Natural killer cell (primary cell): Measurements from ENCODE around the gene TMEM221. TPM values are rescaled to one million over a fixed set of nuclear protein-coding genes. Genes with fewer than 3 reads are reported as not detected.

Experiments
- ATAC-seq, 3 donors: fragments of 150-1000 bp in 2 of 3; fragments of 200-7000 bp in 1 of 3; cut with Tn5 transposase; 1 replicate in 1 of 3; 2 replicates in 2 of 3; pipeline ENCODE4 v1.10.0; 2021; ENCODE audit warnings: mild to moderate bottlenecking in 2 of 3, moderate library complexity in 2 of 3
- DNase-seq, 2 donors: peaks; one replicate each; pipeline versions ENCODE4 v3.0.0 to v3.0.0-alpha.2; 2013 to 2021; ENCODE audit warnings: mixed read lengths in 1 of 2
- H3K27ac ChIP-seq: one replicate; pipeline ENCODE4 v1.5.1; 2013; ENCODE audit warnings: mild to moderate bottlenecking, low read length
- H3K27me3 ChIP-seq: one replicate; pipeline ENCODE4 v1.6.1; 2013; ENCODE audit warnings: low read length; ENCODE audit not compliant: control insufficient read depth, insufficient read depth
- H3K36me3 ChIP-seq: one replicate; pipeline ENCODE4 v1.6.1; 2013; ENCODE audit warnings: low read length; ENCODE audit not compliant: control insufficient read depth, insufficient read depth
- H3K4me1 ChIP-seq: one replicate; pipeline ENCODE4 v1.6.1; 2013; ENCODE audit warnings: low read length; ENCODE audit not compliant: control insufficient read depth, insufficient read depth
- H3K4me3 ChIP-seq: one replicate; pipeline ENCODE4 v1.5.1; 2013; ENCODE audit warnings: low read length
- H3K9me3 ChIP-seq: one replicate; pipeline ENCODE4 v1.6.1; 2013; ENCODE audit warnings: low read length; ENCODE audit not compliant: control insufficient read depth, insufficient read depth
- H3K27ac Mint-ChIP-seq, 2 donors: one replicate each; pipeline ENCODE4 v1.8.0; 2022; ENCODE audit warnings: mild to moderate bottlenecking in 2 of 2, mixed read lengths in 2 of 2, moderate library complexity in 1 of 2
- H3K27me3 Mint-ChIP-seq, 2 donors: one replicate each; pipeline ENCODE4 v1.8.0; 2022; ENCODE audit warnings: low read depth in 2 of 2, mixed read lengths in 2 of 2
- H3K36me3 Mint-ChIP-seq: one replicate; pipeline ENCODE4 v1.8.0; 2022; ENCODE audit warnings: mixed read lengths
- H3K4me1 Mint-ChIP-seq, 2 donors: one replicate each; pipeline ENCODE4 v1.8.0; 2022; ENCODE audit warnings: mixed read lengths in 2 of 2
- H3K4me3 Mint-ChIP-seq: one replicate; pipeline ENCODE4 v1.8.0; 2022; ENCODE audit warnings: mild to moderate bottlenecking, moderate library complexity, mixed read lengths
- H3K9me3 Mint-ChIP-seq, 2 donors: one replicate each; pipeline ENCODE4 v1.8.0; 2022; ENCODE audit warnings: mixed read lengths in 2 of 2
- WGBS: methylation state at CpG from one replicate; pipeline ENCODE4 v1.1.7; 2013; ENCODE audit warnings: missing lambda C conversion rate; ENCODE audit not compliant: insufficient coverage; 5-methylcytosine and 5-hydroxymethylcytosine counted together
- intact Hi-C: fragments of 100-400 bp; cut with micrococcal nuclease; formaldehyde crosslinking; loops from one replicate; pipeline ENCODE4 v1.14.2; 2022
- total RNA-seq, 4 donors: library from RNA; stranded (reverse); fragments of 120-200 nt in 1 of 4; gene quantifications; one replicate each; pipeline versions ENCODE4 v1.2.3 to v1.2.4, GENCODE V29; 2013 to 2022
- TF ChIP-seq, protein P1 (sequence below): fragments of 200-600 bp; IDR thresholded peaks from one replicate; pipeline ENCODE4 v1.8.0; 2022; ENCODE audit warnings: antibody characterized with exemption

TMEM221 gene
- total RNA-seq, 3 donors from 2014 or later (not counting 1 experiment from before 2014, with no cell fraction given) = not detected

DNA sequence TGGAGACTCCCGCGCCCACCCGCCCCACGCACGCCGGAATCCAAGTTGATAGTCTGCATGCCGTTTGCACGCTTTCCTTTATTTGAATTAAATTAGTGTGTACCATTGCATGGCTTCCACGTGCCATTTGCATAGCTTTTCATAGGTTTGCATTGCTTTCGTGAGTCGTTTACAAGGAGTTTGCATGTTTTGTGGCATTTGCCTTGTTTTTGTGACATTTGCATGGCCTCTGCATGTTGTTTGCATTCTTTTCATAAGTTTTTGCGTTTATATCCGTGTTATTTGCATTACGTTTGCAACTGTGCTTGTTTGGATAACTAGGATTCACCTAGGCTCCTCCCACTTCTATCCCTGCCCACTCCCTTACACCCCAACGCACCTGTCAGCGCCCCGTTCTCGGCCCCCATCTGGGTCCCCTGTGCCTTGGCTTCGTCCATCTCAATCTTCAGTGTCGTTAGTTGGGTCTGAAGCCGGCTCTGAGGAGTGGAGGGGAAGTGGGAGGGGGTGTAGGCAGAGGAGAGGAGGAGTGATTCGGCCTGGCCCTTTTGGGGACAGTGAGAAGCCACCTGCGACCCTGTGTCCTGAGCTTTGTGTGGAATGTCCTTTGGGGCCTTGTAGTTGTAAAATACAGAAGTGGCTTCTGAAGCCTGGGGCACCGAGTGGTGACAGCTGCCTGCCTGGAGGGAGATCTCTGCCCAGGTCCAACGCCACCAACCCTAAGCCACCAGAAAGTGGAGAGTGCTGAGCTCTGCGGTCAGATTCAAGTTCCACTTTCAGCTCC, 56.9 kb downstream of the TMEM221 start:
- H3K27ac Mint-ChIP-seq = peak overlapping the region in 1 of 2 donors; percentile 88
- H3K4me3 ChIP-seq = no peak overlapping the region
- no peaks in the 10 kb centered on the region for H3K9me3 Mint-ChIP-seq
- TF ChIP-seq, protein P1, sequence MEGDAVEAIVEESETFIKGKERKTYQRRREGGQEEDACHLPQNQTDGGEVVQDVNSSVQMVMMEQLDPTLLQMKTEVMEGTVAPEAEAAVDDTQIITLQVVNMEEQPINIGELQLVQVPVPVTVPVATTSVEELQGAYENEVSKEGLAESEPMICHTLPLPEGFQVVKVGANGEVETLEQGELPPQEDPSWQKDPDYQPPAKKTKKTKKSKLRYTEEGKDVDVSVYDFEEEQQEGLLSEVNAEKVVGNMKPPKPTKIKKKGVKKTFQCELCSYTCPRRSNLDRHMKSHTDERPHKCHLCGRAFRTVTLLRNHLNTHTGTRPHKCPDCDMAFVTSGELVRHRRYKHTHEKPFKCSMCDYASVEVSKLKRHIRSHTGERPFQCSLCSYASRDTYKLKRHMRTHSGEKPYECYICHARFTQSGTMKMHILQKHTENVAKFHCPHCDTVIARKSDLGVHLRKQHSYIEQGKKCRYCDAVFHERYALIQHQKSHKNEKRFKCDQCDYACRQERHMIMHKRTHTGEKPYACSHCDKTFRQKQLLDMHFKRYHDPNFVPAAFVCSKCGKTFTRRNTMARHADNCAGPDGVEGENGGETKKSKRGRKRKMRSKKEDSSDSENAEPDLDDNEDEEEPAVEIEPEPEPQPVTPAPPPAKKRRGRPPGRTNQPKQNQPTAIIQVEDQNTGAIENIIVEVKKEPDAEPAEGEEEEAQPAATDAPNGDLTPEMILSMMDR = peak; percentile 24
- H3K27me3 ChIP-seq = no peaks in the 10 kb centered on the region
- no peaks in the 10 kb centered on the region for H3K36me3 Mint-ChIP-seq
- 7% methylated on average over 26 of the region's 26 CpGs for WGBS
- peaks cover 0 to 3% of the 10 kb centered on the region in 2 donors for H3K27me3 Mint-ChIP-seq
- DNase-seq = no peak
- peaks cover 31% of the 10 kb centered on the region for H3K4me1 ChIP-seq
- intact Hi-C loops = loop anchor here (2.0 kb wide), 1 partner anchor 99 kb away; no protein-coding TSS in a partner anchor
- ATAC-seq = peak in 1 of 3 donors; percentile 33
- H3K9me3 ChIP-seq = no peaks in the 10 kb centered on the region
- H3K4me1 Mint-ChIP-seq = peaks cover 5 to 24% of the 10 kb centered on the region in 2 donors
- no peak overlapping the region for H3K27ac ChIP-seq
- H3K36me3 ChIP-seq = no peaks in the 10 kb centered on the region
- H3K4me3 Mint-ChIP-seq = peak overlapping the region; percentile 89

DNA sequence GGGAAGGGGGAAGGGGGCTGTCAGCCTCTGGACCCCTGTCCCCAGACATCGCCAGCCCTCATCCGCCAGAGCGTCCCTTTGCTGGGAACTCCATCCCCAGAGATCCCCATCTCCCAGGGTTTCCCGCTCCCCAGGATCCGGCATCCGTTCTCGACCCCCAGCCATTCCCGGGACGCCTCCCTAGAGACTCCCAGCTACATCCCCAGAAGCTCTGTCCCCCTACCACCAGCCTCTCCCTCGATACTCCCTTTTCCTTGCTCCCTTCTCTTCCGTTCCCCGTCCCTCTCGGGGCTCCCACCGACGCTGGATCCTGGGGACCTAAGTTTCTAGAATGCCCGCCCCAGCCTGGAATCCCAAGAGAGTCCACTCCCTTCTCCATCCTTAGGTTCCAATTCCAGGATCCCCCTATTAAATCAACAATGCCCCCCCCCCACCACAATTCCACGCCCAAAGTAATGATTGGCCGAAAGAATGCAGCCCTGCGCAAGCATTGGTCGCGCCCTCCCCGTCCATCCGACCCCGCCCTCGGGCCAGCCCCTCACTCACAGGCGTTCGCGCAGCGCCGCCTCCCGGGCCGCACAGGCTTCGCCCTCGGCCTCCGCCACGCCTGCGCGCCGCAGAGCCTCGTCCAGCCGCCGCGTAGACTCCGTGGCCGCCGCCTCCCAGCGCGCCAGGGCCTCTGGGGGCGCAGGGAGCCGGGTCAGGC, 57.6 kb downstream of the TMEM221 start:
- Mint-ChIP-seq H3K9me3 (no peaks in the 10 kb centered on the region), H3K27ac (peak overlapping the region in 1 of 2 donors; percentile 88), H3K27me3 (peaks cover 0 to 3% of the 10 kb centered on the region in 2 donors), H3K4me1 (peaks cover 5 to 24% of the 10 kb centered on the region in 2 donors), H3K4me3 (peak overlapping the region; percentile 89), H3K36me3 (no peaks in the 10 kb centered on the region)
- no peaks in the 10 kb centered on the region for H3K9me3 ChIP-seq
- DNase-seq = peak; percentile 83 to 94
- no peaks in the 10 kb centered on the region for H3K27me3 ChIP-seq
- peaks cover 31% of the 10 kb centered on the region for H3K4me1 ChIP-seq
- peak overlapping the region; percentile 57 for H3K4me3 ChIP-seq
- H3K27ac ChIP-seq = no peak overlapping the region
- no peaks in the 10 kb centered on the region for H3K36me3 ChIP-seq
- TF ChIP-seq, protein P1 = peak; percentile 68
- peak; percentile 99 to 100 (median 99) for ATAC-seq
- under 1% methylated on average over 50 of the region's 50 CpGs for WGBS
- intact Hi-C loops = loop anchor here (2.0 kb wide), 1 partner anchor 98 kb away; no protein-coding TSS in a partner anchor

DNA sequence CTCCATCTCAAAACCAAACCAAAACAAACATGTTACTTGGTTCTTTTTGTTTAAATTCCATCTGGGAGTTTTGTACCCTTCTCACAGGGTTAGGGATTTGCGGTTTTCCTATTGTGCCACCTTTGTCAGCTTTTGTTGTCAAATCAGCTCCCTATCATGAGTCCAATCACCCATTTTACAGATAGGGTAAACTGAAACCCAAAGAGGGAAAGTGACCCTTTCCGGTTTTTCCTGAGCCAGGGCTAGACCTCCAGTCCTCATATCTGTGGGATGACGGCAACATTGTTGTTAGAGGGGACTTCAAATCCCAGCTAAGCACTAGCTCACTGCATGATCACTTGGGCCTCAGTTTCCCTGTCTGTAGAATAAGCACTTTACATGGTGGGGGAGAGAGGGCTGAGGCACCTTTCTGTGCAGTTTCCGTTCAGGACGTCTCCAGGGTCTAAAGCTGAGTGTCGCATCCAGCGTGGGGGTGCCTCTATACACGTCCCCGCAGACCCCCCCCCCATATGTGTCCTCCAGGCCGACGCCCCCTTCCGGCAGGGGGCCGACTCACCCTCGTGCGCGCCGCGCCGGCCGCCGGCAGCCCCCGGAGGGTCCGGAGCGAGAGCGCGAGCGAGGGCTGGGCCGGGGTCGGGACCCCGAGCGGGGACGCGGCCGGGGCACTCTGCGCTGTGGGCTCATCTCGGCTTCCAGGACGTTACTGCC, 58.4 kb downstream of the TMEM221 start:
- no peak overlapping the region for H3K4me3 Mint-ChIP-seq
- DNase-seq = peak in 1 of 2 donors; percentile 40
- 9% methylated on average over 37 of the region's 37 CpGs for WGBS

More for the DNA sequence above, 58.4 kb downstream of the TMEM221 start:
- Mint-ChIP-seq H3K9me3 (no peaks in the 10 kb centered on the region), H3K4me1 (peaks cover 5 to 20% of the 10 kb centered on the region in 2 donors), H3K36me3 (no peaks in the 10 kb centered on the region), H3K27ac (no peak overlapping the region), H3K27me3 (peaks cover 0 to 3% of the 10 kb centered on the region in 2 donors)
- peak overlapping the region; percentile 57 for H3K4me3 ChIP-seq
- H3K9me3 ChIP-seq = no peaks in the 10 kb centered on the region
- intact Hi-C loops = loop anchor here (2.0 kb wide), 1 partner anchor 97 kb away; no protein-coding TSS in a partner anchor
- TF ChIP-seq, protein P1 = no peak
- no peaks in the 10 kb centered on the region for H3K36me3 ChIP-seq
- no peak for ATAC-seq
- H3K27ac ChIP-seq = no peak overlapping the region
- peaks cover 29% of the 10 kb centered on the region for H3K4me1 ChIP-seq
- H3K27me3 ChIP-seq = no peaks in the 10 kb centered on the region
